C4-2B (cell line): Measurements from ENCODE around the gene FAM118B.

Experiments
- H3K27ac ChIP-seq: fragments of 450-650 bp; 2 replicates; pipeline ENCODE4 v1.5.1; 2017
- CTCF ChIP-seq: fragments of 450-650 bp; conservative IDR thresholded peaks from 2 replicates; pipeline ENCODE4 v1.5.1; 2017; ENCODE audit warnings: mild to moderate bottlenecking
- ZFX ChIP-seq: fragments of 450-650 bp; IDR thresholded peaks from 2 replicates; pipeline ENCODE4 v1.6.1; 2017

FAM118B gene

DNA sequence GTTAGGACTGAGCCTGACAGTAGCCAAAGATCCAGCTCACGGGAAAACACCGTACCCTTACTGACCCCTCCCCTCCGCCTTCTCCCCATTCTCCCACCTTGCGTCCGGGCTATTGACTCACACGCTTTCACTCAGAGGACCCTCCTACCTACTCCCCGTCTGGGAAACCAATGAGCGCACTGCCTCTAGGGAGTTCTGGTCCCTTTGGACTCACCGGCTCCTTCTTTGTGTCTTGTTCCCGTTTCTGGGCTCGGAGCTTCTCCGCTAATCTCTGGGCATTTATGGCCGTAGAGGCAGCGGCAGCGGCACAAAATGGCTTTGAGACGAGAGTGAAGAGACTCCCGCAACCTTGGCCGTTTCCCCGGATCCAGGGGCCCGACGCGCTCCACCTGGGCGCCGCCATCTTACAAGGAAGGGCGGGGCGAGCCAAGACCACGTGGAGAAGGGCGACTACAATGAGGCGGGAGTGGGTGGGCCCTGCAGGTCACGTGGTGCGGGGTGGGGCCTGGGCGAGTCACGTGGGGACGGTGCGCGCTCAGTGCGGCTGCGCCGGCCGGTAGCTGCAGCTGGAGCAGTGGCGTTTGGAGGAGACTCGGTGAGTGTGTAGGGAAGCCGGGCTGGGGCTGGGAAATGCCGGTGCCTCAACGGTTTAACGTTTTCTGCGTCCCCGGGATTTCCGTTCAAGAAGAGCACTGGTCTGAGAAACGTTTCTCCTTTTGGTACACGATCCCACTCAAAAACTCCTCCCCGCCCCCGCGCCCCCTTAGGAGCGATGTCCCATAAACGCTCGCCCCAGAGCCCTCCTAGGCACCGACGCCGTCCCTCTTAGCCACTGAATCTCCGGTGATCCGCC lies at the start of gene FAM118B, which contains the start of gene RPUSD4:
Gene FAM118B, plus strand, starts transcription at position 547 of the 853 bp plus-strand sequence. CDS start 23,220 bp downstream, outside the sequence.
Gene RPUSD4, minus strand, starts transcription at position 415 of the 853 bp plus-strand sequence. Its CDS starts 12 bp downstream, at position 403.
- H3K27ac ChIP-seq = peak within 1 kb of the TSS; percentile 71

DNA sequence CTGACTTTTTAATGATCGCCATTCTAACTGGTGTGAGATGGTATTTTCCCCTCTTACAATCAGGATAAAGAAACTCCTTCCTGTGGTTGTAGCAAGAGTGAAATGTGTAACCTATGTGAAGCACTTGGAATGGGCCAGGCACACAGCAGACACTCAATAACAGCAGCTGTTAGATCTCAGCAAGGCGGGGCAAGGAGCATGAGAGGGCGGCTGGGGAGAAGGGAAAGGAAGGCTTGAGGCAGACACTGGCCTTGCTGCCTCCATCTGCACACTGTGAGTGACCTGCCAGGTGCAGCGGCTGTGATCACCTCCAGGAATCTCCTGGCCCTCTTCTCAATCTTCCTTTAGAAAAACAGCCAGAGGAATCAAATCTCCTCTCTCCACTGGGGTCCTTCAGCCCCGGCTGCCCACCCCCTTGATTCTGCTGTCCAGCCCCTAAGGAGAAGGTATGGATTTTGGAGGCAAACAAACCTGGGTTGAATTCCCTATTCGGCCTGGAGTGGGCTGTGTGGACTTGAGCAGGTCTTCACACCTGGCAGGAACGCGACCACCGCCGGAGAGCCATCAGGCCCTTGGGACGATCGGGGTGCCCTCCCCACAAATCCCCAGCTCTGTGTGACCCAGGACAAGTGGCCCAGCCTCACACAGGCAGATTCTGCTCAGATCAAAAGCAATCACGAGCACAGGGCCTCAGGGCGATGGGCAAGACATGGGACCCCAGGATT lies 49.1 kb upstream of the FAM118B start:
- H3K27ac ChIP-seq = no peak overlapping the region
- TF ChIP-seq CTCF = no peak
- no peak for TF ChIP-seq ZFX

More for the DNA sequence above, at the start of gene FAM118B, which contains the start of gene RPUSD4:
- TF ChIP-seq CTCF (no peak), ZFX (no peak)

GRCh38 chr11:126163074-126163700 lies 48.4 kb upstream of the FAM118B start:
- no peak overlapping the region for H3K27ac ChIP-seq

GRCh38 chr11:126163779-126164178 lies 47.8 kb upstream of the FAM118B start:
- H3K27ac ChIP-seq = no peak overlapping the region
- TF ChIP-seq ZFX (no peak), CTCF (no peak)

More at GRCh38 chr11:126163074-126163700, 48.4 kb upstream of the FAM118B start:
- TF ChIP-seq ZFX (no peak), CTCF (no peak)

DNA sequence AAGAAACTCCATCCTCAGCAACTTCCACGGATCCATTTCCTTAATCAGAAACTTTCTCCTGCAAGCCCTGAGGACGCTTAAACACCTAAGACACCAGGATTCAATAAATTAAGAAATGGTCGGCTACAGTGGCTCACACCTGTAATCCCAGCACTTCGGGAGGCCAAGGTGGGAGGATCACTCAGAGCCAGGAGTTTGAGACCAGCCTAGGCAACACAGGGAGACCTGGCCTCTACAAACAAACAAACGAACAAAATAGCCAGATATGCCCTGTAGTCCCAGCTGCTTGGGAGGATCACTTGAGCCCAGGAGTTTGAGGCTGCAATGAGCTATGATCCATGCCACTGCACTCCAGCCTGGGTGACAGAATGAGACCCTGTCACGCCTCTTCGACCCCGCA lies 46.8 kb upstream of the FAM118B start:
- no peak for TF ChIP-seq CTCF
- no peak for TF ChIP-seq ZFX
- H3K27ac ChIP-seq = no peak overlapping the region

GRCh38 chr11:126165311-126165720 lies 46.3 kb upstream of the FAM118B start:
- TF ChIP-seq CTCF (no peak), ZFX (no peak)
- no peak overlapping the region for H3K27ac ChIP-seq
